ENCODE measurements around the gene SENP3. TPM values are rescaled to one million over a fixed set of nuclear protein-coding genes. Genes with fewer than 3 reads are reported as not detected.

SENP3 gene
- total RNA-seq, 1 experiment from 2014 or later: 52.0 TPM

- Mint-ChIP-seq H3K27me3 (ENCODE audit: unreplicated experiment) (no peaks in the 10 kb centered on the region), H3K4me1 (ENCODE audit: low read depth, unreplicated experiment) (peaks cover 27% of the 10 kb centered on the region), H3K36me3 (ENCODE audit: insufficient read depth, unreplicated experiment) (peaks cover 93% of the 10 kb centered on the region), H3K4me3 (ENCODE audit: low read depth, unreplicated experiment) (peak overlapping the region; percentile 94), H3K27ac (ENCODE audit: unreplicated experiment) (no peak overlapping the region), H3K9me3 (ENCODE audit: low read depth, unreplicated experiment) (no peaks in the 10 kb centered on the region)
- no peak for TF ChIP-seq CTCF (IDR thresholded peaks at IDR 0.05; ENCODE audit: unreplicated experiment)
- CTCF ChIA-PET: no interaction called here
- intact Hi-C loops (cut with micrococcal nuclease; ENCODE audit: unreplicated experiment): no loop called here
- no peak for DNase-seq
- no TSS peak for BruUV-seq (replicated peaks)
Measured at GRCh38 chr17:7575481-7575883, 13.8 kb downstream of the SENP3 start.

- no peaks in the 10 kb centered on the region for H3K9me3 Mint-ChIP-seq (ENCODE audit: low read depth, unreplicated experiment)
- no peak overlapping the region for H3K4me3 Mint-ChIP-seq (ENCODE audit: low read depth, unreplicated experiment)
- peaks cover 32% of the 10 kb centered on the region for H3K4me1 Mint-ChIP-seq (ENCODE audit: low read depth, unreplicated experiment)
- intact Hi-C loops (cut with micrococcal nuclease; ENCODE audit: unreplicated experiment): no loop called here
- H3K36me3 Mint-ChIP-seq (ENCODE audit: insufficient read depth, unreplicated experiment): peaks cover 96% of the 10 kb centered on the region
- BruUV-seq (replicated peaks): no TSS peak
- CTCF ChIA-PET: no interaction called here
- H3K27me3 Mint-ChIP-seq (ENCODE audit: unreplicated experiment): no peaks in the 10 kb centered on the region
- DNase-seq: no peak
- no peak overlapping the region for H3K27ac Mint-ChIP-seq (ENCODE audit: unreplicated experiment)
- no peak for TF ChIP-seq CTCF (IDR thresholded peaks at IDR 0.05; ENCODE audit: unreplicated experiment)
Measured at GRCh38 chr17:7575959-7576358, 14.2 kb downstream of the SENP3 start.

GRCh38 chr17:7576432-7576937 is 14.8 kb downstream of the SENP3 start:
- no peaks in the 10 kb centered on the region for H3K27me3 Mint-ChIP-seq (ENCODE audit: unreplicated experiment)
- BruUV-seq (replicated peaks): no TSS peak
- CTCF ChIA-PET: no interaction called here
- H3K36me3 Mint-ChIP-seq (ENCODE audit: insufficient read depth, unreplicated experiment): peaks cover 96% of the 10 kb centered on the region
- H3K27ac Mint-ChIP-seq (ENCODE audit: unreplicated experiment): peak overlapping the region; percentile 20
- intact Hi-C loops (cut with micrococcal nuclease; ENCODE audit: unreplicated experiment): no loop called here
- DNase-seq: no peak
- H3K4me3 Mint-ChIP-seq (ENCODE audit: low read depth, unreplicated experiment): no peak overlapping the region
- no peaks in the 10 kb centered on the region for H3K9me3 Mint-ChIP-seq (ENCODE audit: low read depth, unreplicated experiment)
- no peak for TF ChIP-seq CTCF (IDR thresholded peaks at IDR 0.05; ENCODE audit: unreplicated experiment)
- peaks cover 37% of the 10 kb centered on the region for H3K4me1 Mint-ChIP-seq (ENCODE audit: low read depth, unreplicated experiment)

GRCh38 chr17:7577327-7578199 is 15.8 kb downstream of the SENP3 start:
- H3K27me3 Mint-ChIP-seq (ENCODE audit: unreplicated experiment): no peaks in the 10 kb centered on the region
- peaks cover 29% of the 10 kb centered on the region for H3K4me1 Mint-ChIP-seq (ENCODE audit: low read depth, unreplicated experiment)

More at GRCh38 chr17:7577327-7578199, 15.8 kb downstream of the SENP3 start:
- no peak overlapping the region for H3K27ac Mint-ChIP-seq (ENCODE audit: unreplicated experiment)
- no peak overlapping the region for H3K4me3 Mint-ChIP-seq (ENCODE audit: low read depth, unreplicated experiment)
- intact Hi-C loops (cut with micrococcal nuclease; ENCODE audit: unreplicated experiment): loop anchor here (2.0 kb wide), 1 partner anchor 111 kb away; the partner anchor contains the start of gene WRAP53
- no peak for DNase-seq
- peaks cover 92% of the 10 kb centered on the region for H3K36me3 Mint-ChIP-seq (ENCODE audit: insufficient read depth, unreplicated experiment)
- CTCF ChIA-PET: no interaction called here
- no peak for TF ChIP-seq CTCF (IDR thresholded peaks at IDR 0.05; ENCODE audit: unreplicated experiment)
- BruUV-seq (replicated peaks): no TSS peak
- no peaks in the 10 kb centered on the region for H3K9me3 Mint-ChIP-seq (ENCODE audit: low read depth, unreplicated experiment)
